HUES64 (cell line): ENCODE measurements around the gene MAP3K7CL.
"Not testable (repeated sequence)": the region's sequence is repeated elsewhere in the genome, so short reads cannot be mapped to it uniquely, and the experiment has no call there.

Source experiments
- H3K27ac ChIP-seq: 2 replicates; pipeline ENCODE4 v1.7.0; 2013; ENCODE audit warnings: low read depth, low read length, inconsistent platforms
- H3K27me3 ChIP-seq: 2 replicates; pipeline ENCODE4 v1.6.1; 2013; ENCODE audit warnings: mild to moderate bottlenecking, low read length; ENCODE audit not compliant: insufficient read depth
- H3K36me3 ChIP-seq: 2 replicates; pipeline ENCODE4 v1.6.1; 2013; ENCODE audit warnings: mild to moderate bottlenecking, low read length; ENCODE audit not compliant: insufficient read depth
- H3K4me1 ChIP-seq: 2 replicates; pipeline ENCODE4 v1.6.1; 2013; ENCODE audit warnings: mild to moderate bottlenecking, low read length, moderate library complexity; ENCODE audit not compliant: insufficient read depth
- H3K4me3 ChIP-seq: 2 replicates; pipeline ENCODE4 v1.5.1; 2013; ENCODE audit warnings: mild to moderate bottlenecking, low read length, moderate library complexity
- H3K9ac ChIP-seq: 2 replicates; pipeline ENCODE4 v1.6.1; 2013; ENCODE audit warnings: mild to moderate bottlenecking, low read depth, low read length
- H3K9me3 ChIP-seq: 2 replicates; pipeline ENCODE4 v1.6.1; 2013; ENCODE audit warnings: low read depth, low read length; ENCODE audit not compliant: insufficient read depth
- WGBS: fragments of 150-250, 120-280 bp; methylation state at CpG from one replicate; pipeline ENCODE4 v1.1.7; 2013; ENCODE audit warnings: missing lambda C conversion rate; 5-methylcytosine and 5-hydroxymethylcytosine counted together

Gene MAP3K7CL

GRCh38 chr21:29154270-29154669 lies 23.8 kb downstream of the MAP3K7CL start:
- Histone ChIP-seq H3K27me3 (no peaks in the 10 kb centered on the region), H3K27ac (no peak overlapping the region), H3K9ac (no peak overlapping the region), H3K36me3 (no peaks in the 10 kb centered on the region), H3K9me3 (no peaks in the 10 kb centered on the region), H3K4me1 (no peaks in the 10 kb centered on the region), H3K4me3 (no peak overlapping the region)
- WGBS = 90% methylated on average over 3 of the region's 3 CpGs

GRCh38 chr21:29155118-29155932 lies 24.9 kb downstream of the MAP3K7CL start:
- Histone ChIP-seq H3K9ac (no peak overlapping the region), H3K9me3 (no peaks in the 10 kb centered on the region), H3K36me3 (no peaks in the 10 kb centered on the region), H3K4me3 (no peak overlapping the region), H3K27ac (no peak overlapping the region), H3K4me1 (no peaks in the 10 kb centered on the region), H3K27me3 (no peaks in the 10 kb centered on the region)
- WGBS = 87% methylated on average over 23 of the region's 25 CpGs

- Histone ChIP-seq H3K27me3 (no peaks in the 10 kb centered on the region), H3K36me3 (no peaks in the 10 kb centered on the region), H3K4me3 (no peak overlapping the region), H3K9me3 (no peaks in the 10 kb centered on the region), H3K27ac (no peak overlapping the region), H3K9ac (no peak overlapping the region), H3K4me1 (no peaks in the 10 kb centered on the region)
- WGBS = 100% methylated on average over 1 of the region's 2 CpGs
Observed at GRCh38 chr21:29155933-29156260, 25.5 kb downstream of the MAP3K7CL start.

- Histone ChIP-seq H3K4me1 (no peaks in the 10 kb centered on the region), H3K9me3 (no peaks in the 10 kb centered on the region), H3K4me3 (no peak overlapping the region), H3K36me3 (no peaks in the 10 kb centered on the region), H3K9ac (no peak overlapping the region), H3K27ac (no peak overlapping the region), H3K27me3 (no peaks in the 10 kb centered on the region)
- no CpG with 5 or more reads among the region's 2 CpGs for WGBS
Observed at GRCh38 chr21:29157080-29157479, 26.6 kb downstream of the MAP3K7CL start.

- WGBS = 95% methylated on average over 4 of the region's 4 CpGs
- H3K27ac ChIP-seq = no peak overlapping the region
Observed at GRCh38 chr21:29159842-29160241, 29.4 kb downstream of the MAP3K7CL start.

GRCh38 chr21:29162825-29163224 lies 32.4 kb downstream of the MAP3K7CL start:
- H3K9me3 ChIP-seq, H3K4me3 ChIP-seq, H3K27ac ChIP-seq, H3K36me3 ChIP-seq, H3K27me3 ChIP-seq, H3K9ac ChIP-seq, H3K4me1 ChIP-seq: not testable (repeated sequence)
- 89% methylated on average over 7 of the region's 9 CpGs for WGBS

More at GRCh38 chr21:29159842-29160241, 29.4 kb downstream of the MAP3K7CL start:
- Histone ChIP-seq H3K4me3 (no peak overlapping the region), H3K9ac (no peak overlapping the region), H3K9me3 (no peaks in the 10 kb centered on the region), H3K36me3 (no peaks in the 10 kb centered on the region), H3K27me3 (no peaks in the 10 kb centered on the region), H3K4me1 (no peaks in the 10 kb centered on the region)

- no peak overlapping the region for H3K27ac ChIP-seq
- no peak overlapping the region for H3K4me3 ChIP-seq
- H3K27me3 ChIP-seq = no peaks in the 10 kb centered on the region
- no peaks in the 10 kb centered on the region for H3K36me3 ChIP-seq
- no peak overlapping the region for H3K9ac ChIP-seq
- 92% methylated on average over 7 of the region's 9 CpGs for WGBS
- H3K4me1 ChIP-seq = no peaks in the 10 kb centered on the region
- no peaks in the 10 kb centered on the region for H3K9me3 ChIP-seq
Observed at GRCh38 chr21:29163341-29164115, 33.1 kb downstream of the MAP3K7CL start.

GRCh38 chr21:29164323-29164942 lies 34.0 kb downstream of the MAP3K7CL start:
- Histone ChIP-seq H3K9ac (no peak overlapping the region), H3K4me3 (no peak overlapping the region), H3K9me3 (no peaks in the 10 kb centered on the region), H3K4me1 (no peaks in the 10 kb centered on the region), H3K36me3 (no peaks in the 10 kb centered on the region), H3K27me3 (no peaks in the 10 kb centered on the region), H3K27ac (no peak overlapping the region)
- 55% methylated on average over 6 of the region's 8 CpGs for WGBS

GRCh38 chr21:29166323-29166722 lies 35.9 kb downstream of the MAP3K7CL start:
- Histone ChIP-seq H3K9me3 (no peaks in the 10 kb centered on the region), H3K9ac (no peak overlapping the region), H3K4me1 (no peaks in the 10 kb centered on the region), H3K27me3 (no peaks in the 10 kb centered on the region), H3K27ac (no peak overlapping the region), H3K4me3 (no peak overlapping the region), H3K36me3 (no peaks in the 10 kb centered on the region)
- 91% methylated on average over 3 of the region's 3 CpGs for WGBS

- H3K36me3 ChIP-seq = no peaks in the 10 kb centered on the region
- no peak overlapping the region for H3K27ac ChIP-seq
- H3K9ac ChIP-seq = no peak overlapping the region
- H3K9me3 ChIP-seq = no peaks in the 10 kb centered on the region
- no peaks in the 10 kb centered on the region for H3K4me1 ChIP-seq
- H3K4me3 ChIP-seq = no peak overlapping the region
- WGBS = 88% methylated on average over 1 of the region's 1 CpG
- no peaks in the 10 kb centered on the region for H3K27me3 ChIP-seq
Observed at GRCh38 chr21:29166853-29167252, 36.4 kb downstream of the MAP3K7CL start.

GRCh38 chr21:29167481-29167880 lies 37.0 kb downstream of the MAP3K7CL start:
- H3K4me3 ChIP-seq, H3K9me3 ChIP-seq, H3K4me1 ChIP-seq, H3K9ac ChIP-seq, H3K27ac ChIP-seq, H3K36me3 ChIP-seq, H3K27me3 ChIP-seq: not testable (repeated sequence)
- WGBS = 84% methylated on average over 8 of the region's 8 CpGs
